ENCODE data around the gene DIAPH3. TPM values are rescaled to one million over a fixed set of nuclear protein-coding genes. Genes with fewer than 3 reads are reported as not detected.

The DIAPH3 gene
- polyA plus RNA-seq, 1 donor from 2014 or later: 0.37 TPM

GRCh38 chr13:60032851-60033250 lies 130.9 kb downstream of the DIAPH3 start:
- no peak overlapping the region for H3K9ac ChIP-seq (ENCODE audit: low read length)
- H3K36me3 ChIP-seq (ENCODE audit: insufficient read depth, low read length): no peaks in the 10 kb centered on the region
- H3K9me2 ChIP-seq (ENCODE audit: insufficient read depth, low read length): no peaks in the 10 kb centered on the region
- no peak overlapping the region for H3K27ac ChIP-seq (ENCODE audit: low read length)
- H3K9me3 ChIP-seq (ENCODE audit: low read length): no peaks in the 10 kb centered on the region
- TF ChIP-seq TAF1 (IDR thresholded peaks at IDR 0.05; ENCODE audit: low read depth): no peak
- TF ChIP-seq EZH2 (IDR thresholded peaks at IDR 0.05; ENCODE audit: borderline replicate concordance, insufficient read depth, low read length, poor library complexity, severe bottlenecking): no peak
- no peak for TF ChIP-seq MXI1 (conservative IDR thresholded peaks at IDR 0.05; ENCODE audit: poor library complexity, severe bottlenecking)
- no peak for TF ChIP-seq POLR2AphosphoS5 (IDR thresholded peaks at IDR 0.05)
- no peak for TF ChIP-seq CTCF (IDR thresholded peaks at IDR 0.05; ENCODE audit: poor library complexity, severe bottlenecking)
- no peak for TF ChIP-seq EP300 (conservative IDR thresholded peaks at IDR 0.05; ENCODE audit: poor library complexity, severe bottlenecking)
- TF ChIP-seq RAD21 (conservative IDR thresholded peaks at IDR 0.05): no peak
- TF ChIP-seq REST (IDR thresholded peaks at IDR 0.05; ENCODE audit: borderline replicate concordance): no peak
- no peak for TF ChIP-seq SMC3 (conservative IDR thresholded peaks at IDR 0.05; ENCODE audit: poor library complexity)
- no peaks in the 10 kb centered on the region for H4K20me1 ChIP-seq (ENCODE audit: insufficient read depth)
- no peak overlapping the region for H3K4me3 ChIP-seq (ENCODE audit: low read length)
- no peaks in the 10 kb centered on the region for H3K27me3 ChIP-seq (ENCODE audit: insufficient read depth, low read depth, low read length)
- H3K79me2 ChIP-seq (replicated peaks; ENCODE audit: insufficient read depth, low read length): no peaks in the 10 kb centered on the region
- H2AFZ ChIP-seq (ENCODE audit: low read depth, low read length): no peak overlapping the region
- H3K4me2 ChIP-seq (ENCODE audit: low read length): no peak overlapping the region
- no peaks in the 10 kb centered on the region for H3F3A ChIP-seq (ENCODE audit: insufficient read depth, low read length, poor library complexity, severe bottlenecking)

GRCh38 chr13:60028021-60028420 lies 135.7 kb downstream of the DIAPH3 start:
- Histone ChIP-seq H2AFZ (ENCODE audit: low read depth, low read length) (no peak overlapping the region), H3K27me3 (ENCODE audit: insufficient read depth, low read depth, low read length) (no peaks in the 10 kb centered on the region), H3K9ac (ENCODE audit: low read length) (no peak overlapping the region), H3K27ac (ENCODE audit: low read length) (no peak overlapping the region), H4K20me1 (ENCODE audit: insufficient read depth) (no peaks in the 10 kb centered on the region), H3K9me2 (ENCODE audit: insufficient read depth, low read length) (no peaks in the 10 kb centered on the region), H3K79me2 (replicated peaks; ENCODE audit: insufficient read depth, low read length) (no peaks in the 10 kb centered on the region), H3F3A (ENCODE audit: insufficient read depth, low read length, poor library complexity, severe bottlenecking) (no peaks in the 10 kb centered on the region), H3K36me3 (ENCODE audit: insufficient read depth, low read length) (no peaks in the 10 kb centered on the region), H3K4me2 (ENCODE audit: low read length) (no peak overlapping the region), H3K9me3 (ENCODE audit: low read length) (no peaks in the 10 kb centered on the region), H3K4me3 (ENCODE audit: low read length) (no peak overlapping the region)
- TF ChIP-seq EP300 (conservative IDR thresholded peaks at IDR 0.05; ENCODE audit: poor library complexity, severe bottlenecking): no peak
- TF ChIP-seq RAD21 (conservative IDR thresholded peaks at IDR 0.05): no peak
- TF ChIP-seq REST (IDR thresholded peaks at IDR 0.05; ENCODE audit: borderline replicate concordance): no peak
- TF ChIP-seq POLR2AphosphoS5 (IDR thresholded peaks at IDR 0.05): no peak
